T-helper 1 cell treated with Interleukin-12 subunit alpha and Interleukin-12 subunit beta and Interleukin-4 antibody, amounts not matched to agents 30 ng/mL and 1 ng/mL, for 36 hours (primary cell): Measurements from ENCODE around the gene PNPLA7. TPM values are rescaled to one million over a fixed set of nuclear protein-coding genes. Genes with fewer than 3 reads are reported as not detected.

Source experiments
- intact Hi-C: fragments of 100-400 bp; cut with micrococcal nuclease; formaldehyde crosslinking; loops from one replicate; pipeline ENCODE4 v1.15.1; 2024
- total RNA-seq: library from RNA; stranded (reverse); gene quantifications from 2 replicates; pipeline ENCODE4 v1.2.3, GENCODE V29; 2022

PNPLA7 gene
- total RNA-seq, 1 donor from 2014 or later = 3.5 TPM

- intact Hi-C loops = loop anchor here (1.0 to 10.0 kb wide), 7 partner anchors 9 to 909 kb away; partner anchors contain the start of genes ARRDC1, NOTCH1, PAXX and TMEM141
These were observed 96.5 kb downstream of the PNPLA7 start for GRCh38 chr9:137453643-137454081.

GRCh38 chr9:137452761-137453642 is 97.2 kb downstream of the PNPLA7 start:
- intact Hi-C loops = loop anchor here (1.0 to 10.0 kb wide), 5 partner anchors 39 to 908 kb away; partner anchors contain the start of genes NOTCH1, PAXX and TMEM141

GRCh38 chr9:137452006-137452760 is 98.0 kb downstream of the PNPLA7 start:
- intact Hi-C loops = loop anchor here (5.0 to 10.0 kb wide), 4 partner anchors 300 to 907 kb away; partner anchors contain the start of genes NOTCH1, PAXX and TMEM141

- intact Hi-C loops = loop anchor here (5.0 to 10.0 kb wide), 4 partner anchors 299 to 907 kb away; partner anchors contain the start of genes NOTCH1, PAXX and TMEM141
These were observed 98.8 kb downstream of the PNPLA7 start for GRCh38 chr9:137451264-137452005.

GRCh38 chr9:137450539-137451222 is 99.5 kb downstream of the PNPLA7 start:
- intact Hi-C loops = loop anchor here (5.0 to 10.0 kb wide), 4 partner anchors 298 to 906 kb away; partner anchors contain the start of genes NOTCH1, PAXX and TMEM141

- intact Hi-C loops = loop anchor here (5.0 to 10.0 kb wide), 4 partner anchors 298 to 905 kb away; partner anchors contain the start of genes NOTCH1, PAXX and TMEM141
These were observed 100.2 kb downstream of the PNPLA7 start for GRCh38 chr9:137449931-137450538.

GRCh38 chr9:137449081-137449844 is 100.9 kb downstream of the PNPLA7 start:
- intact Hi-C loops = no loop called here

GRCh38 chr9:137448602-137448962 is 101.6 kb downstream of the PNPLA7 start:
- intact Hi-C loops = no loop called here

- intact Hi-C loops = no loop called here
These were observed 102.2 kb downstream of the PNPLA7 start for GRCh38 chr9:137447722-137448601.

- intact Hi-C loops = no loop called here
These were observed 103.2 kb downstream of the PNPLA7 start for GRCh38 chr9:137446851-137447471.

- intact Hi-C loops = loop anchor here (1.0 kb wide), 2 partner anchors 23 to 152 kb away; partner anchors contain the start of genes EXD3 and NOXA1
These were observed 104.2 kb downstream of the PNPLA7 start for GRCh38 chr9:137445930-137446431.

GRCh38 chr9:137445275-137445807 is 104.9 kb downstream of the PNPLA7 start:
- intact Hi-C loops = loop anchor here (1.0 kb wide), 2 partner anchors 22 to 151 kb away; partner anchors contain the start of genes EXD3 and NOXA1

- intact Hi-C loops = no loop called here
These were observed 106.0 kb downstream of the PNPLA7 start for GRCh38 chr9:137444106-137444790.

GRCh38 chr9:137441935-137442321 is 108.3 kb downstream of the PNPLA7 start:
- intact Hi-C loops = no loop called here

GRCh38 chr9:137441289-137441934 is 108.8 kb downstream of the PNPLA7 start, which contains the start of gene ENTPD8:
ENTPD8 (minus strand) TSS chr9:137441357; CDS start chr9:137438285, 3,072 bp downstream.
- intact Hi-C loops = no loop called here
